ENCODE data around the gene CNFN.

Gene CNFN

DNA sequence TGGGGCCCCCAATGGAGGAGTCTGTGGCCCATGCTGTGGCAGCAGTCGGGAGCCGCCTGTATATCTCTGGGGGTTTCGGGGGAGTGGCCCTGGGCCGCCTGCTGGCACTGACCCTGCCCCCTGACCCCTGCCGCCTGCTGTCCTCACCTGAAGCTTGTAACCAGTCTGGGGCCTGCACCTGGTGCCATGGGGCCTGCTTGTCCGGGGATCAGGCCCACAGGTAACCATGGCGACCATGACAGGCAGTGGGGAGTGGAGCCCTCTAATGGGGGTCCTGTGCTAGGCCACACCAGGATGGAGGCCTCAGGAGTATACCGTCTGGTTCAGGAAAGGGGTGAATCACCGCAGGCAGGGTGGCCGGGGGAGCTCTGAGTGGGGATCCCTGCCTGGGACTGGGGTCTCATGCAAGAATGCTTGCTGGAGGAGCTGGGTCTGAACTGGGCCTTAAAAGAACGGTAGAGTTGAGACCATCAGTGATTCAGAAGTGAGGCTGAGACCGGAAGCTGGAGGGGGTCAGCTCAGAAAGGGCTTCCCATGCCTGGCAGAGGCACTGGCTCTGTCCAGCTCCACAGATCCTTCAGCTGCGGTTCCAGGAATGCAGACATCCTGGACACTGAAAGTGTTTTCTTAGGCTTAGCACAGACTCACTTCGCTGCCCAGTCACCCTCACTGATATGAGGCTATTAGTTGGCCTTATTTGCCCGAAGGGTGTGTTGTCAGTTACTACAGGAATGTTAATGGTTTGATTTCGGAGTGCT lies 29.1 kb downstream of the CNFN start:
- H3K36me3 Mint-ChIP-seq (ENCODE audit: low read depth), result peaks cover 76% of the 10 kb centered on the region
- intact Hi-C loops (cut with micrococcal nuclease), result no loop called here
- H3K27me3 Mint-ChIP-seq, result no peaks in the 10 kb centered on the region
- H3K9me3 Mint-ChIP-seq, result peaks cover 7% of the 10 kb centered on the region
- no peak overlapping the region for H3K27ac Mint-ChIP-seq
- H3K4me3 Mint-ChIP-seq, result no peak overlapping the region
- peaks cover 23% of the 10 kb centered on the region for H3K4me1 Mint-ChIP-seq (ENCODE audit: low read depth)

DNA sequence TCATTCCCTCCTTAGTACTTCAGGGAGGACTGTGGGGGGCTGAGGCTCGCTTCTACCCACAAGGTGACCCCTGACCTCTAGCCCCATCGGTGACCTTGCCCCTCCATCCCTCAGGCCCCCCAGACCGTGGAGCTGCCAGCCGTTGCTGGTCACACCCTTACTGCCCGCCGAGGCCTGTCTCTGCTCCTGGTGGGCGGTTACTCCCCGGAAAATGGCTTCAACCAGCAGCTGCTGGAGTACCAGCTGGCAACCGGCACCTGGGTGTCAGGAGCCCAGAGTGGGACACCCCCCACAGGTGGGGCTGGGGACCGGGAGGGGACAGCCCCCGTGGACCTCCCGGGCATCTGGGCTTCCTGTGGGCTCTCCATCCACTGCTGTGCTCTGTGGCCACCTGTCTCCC lies 32.8 kb downstream of the CNFN start:
- Mint-ChIP-seq H3K4me3 (no peak overlapping the region), H3K4me1 (ENCODE audit: low read depth) (no peaks in the 10 kb centered on the region), H3K36me3 (ENCODE audit: low read depth) (peaks cover 80% of the 10 kb centered on the region), H3K27me3 (no peaks in the 10 kb centered on the region), H3K9me3 (no peaks in the 10 kb centered on the region), H3K27ac (no peak overlapping the region)
- intact Hi-C loops (cut with micrococcal nuclease), result no loop called here

DNA sequence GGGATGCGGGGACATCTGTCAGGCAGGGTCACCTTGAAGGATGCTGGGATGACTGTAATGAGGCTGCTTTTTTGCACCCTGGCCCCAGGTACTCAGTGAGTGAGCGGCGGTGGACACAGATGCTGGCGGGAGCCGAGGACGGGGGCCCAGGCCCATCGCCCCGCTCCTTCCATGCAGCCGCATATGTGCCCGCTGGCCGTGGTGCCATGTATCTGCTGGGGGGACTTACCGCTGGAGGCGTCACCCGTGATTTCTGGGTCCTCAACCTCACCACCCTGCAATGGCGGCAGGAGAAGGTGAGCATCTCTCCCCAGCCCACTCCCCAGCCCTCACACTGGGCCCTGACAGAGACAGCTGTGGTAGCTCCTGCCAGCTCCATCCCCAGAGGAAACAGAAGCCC lies 33.4 kb downstream of the CNFN start:
- Mint-ChIP-seq H3K36me3 (ENCODE audit: low read depth) (peaks cover 80% of the 10 kb centered on the region), H3K27me3 (no peaks in the 10 kb centered on the region), H3K4me1 (ENCODE audit: low read depth) (no peaks in the 10 kb centered on the region), H3K9me3 (no peaks in the 10 kb centered on the region), H3K27ac (no peak overlapping the region), H3K4me3 (no peak overlapping the region)
- intact Hi-C loops (cut with micrococcal nuclease), result no loop called here

DNA sequence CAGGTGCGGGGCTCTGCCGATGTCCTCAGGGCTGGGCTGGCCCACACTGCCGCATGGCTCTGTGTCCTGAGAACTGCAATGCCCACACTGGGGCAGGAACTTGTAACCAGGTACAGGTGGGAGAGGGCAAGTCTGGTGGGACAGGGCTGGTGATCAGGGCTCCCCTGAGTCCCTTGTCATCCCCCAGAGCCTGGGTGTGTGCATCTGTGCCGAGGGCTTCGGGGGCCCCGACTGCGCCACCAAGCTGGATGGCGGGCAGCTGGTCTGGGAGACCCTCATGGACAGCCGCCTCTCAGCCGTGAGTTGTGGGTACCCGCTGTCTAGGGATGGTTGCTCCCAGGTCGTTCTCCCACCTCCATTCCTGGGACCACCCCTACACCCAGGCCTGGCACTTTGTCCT lies 34.2 kb downstream of the CNFN start:
- Mint-ChIP-seq H3K9me3 (no peaks in the 10 kb centered on the region), H3K4me3 (no peak overlapping the region), H3K27ac (no peak overlapping the region), H3K4me1 (ENCODE audit: low read depth) (no peaks in the 10 kb centered on the region), H3K27me3 (no peaks in the 10 kb centered on the region), H3K36me3 (ENCODE audit: low read depth) (peaks cover 75% of the 10 kb centered on the region)
- intact Hi-C loops (cut with micrococcal nuclease), result no loop called here

GRCh38 chr19:42353341-42354015 lies 36.6 kb downstream of the CNFN start:
- Mint-ChIP-seq H3K27ac (no peak overlapping the region), H3K36me3 (ENCODE audit: low read depth) (peaks cover 69% of the 10 kb centered on the region), H3K4me1 (ENCODE audit: low read depth) (no peaks in the 10 kb centered on the region), H3K9me3 (no peaks in the 10 kb centered on the region), H3K4me3 (no peak overlapping the region), H3K27me3 (no peaks in the 10 kb centered on the region)
- intact Hi-C loops (cut with micrococcal nuclease), result no loop called here

DNA sequence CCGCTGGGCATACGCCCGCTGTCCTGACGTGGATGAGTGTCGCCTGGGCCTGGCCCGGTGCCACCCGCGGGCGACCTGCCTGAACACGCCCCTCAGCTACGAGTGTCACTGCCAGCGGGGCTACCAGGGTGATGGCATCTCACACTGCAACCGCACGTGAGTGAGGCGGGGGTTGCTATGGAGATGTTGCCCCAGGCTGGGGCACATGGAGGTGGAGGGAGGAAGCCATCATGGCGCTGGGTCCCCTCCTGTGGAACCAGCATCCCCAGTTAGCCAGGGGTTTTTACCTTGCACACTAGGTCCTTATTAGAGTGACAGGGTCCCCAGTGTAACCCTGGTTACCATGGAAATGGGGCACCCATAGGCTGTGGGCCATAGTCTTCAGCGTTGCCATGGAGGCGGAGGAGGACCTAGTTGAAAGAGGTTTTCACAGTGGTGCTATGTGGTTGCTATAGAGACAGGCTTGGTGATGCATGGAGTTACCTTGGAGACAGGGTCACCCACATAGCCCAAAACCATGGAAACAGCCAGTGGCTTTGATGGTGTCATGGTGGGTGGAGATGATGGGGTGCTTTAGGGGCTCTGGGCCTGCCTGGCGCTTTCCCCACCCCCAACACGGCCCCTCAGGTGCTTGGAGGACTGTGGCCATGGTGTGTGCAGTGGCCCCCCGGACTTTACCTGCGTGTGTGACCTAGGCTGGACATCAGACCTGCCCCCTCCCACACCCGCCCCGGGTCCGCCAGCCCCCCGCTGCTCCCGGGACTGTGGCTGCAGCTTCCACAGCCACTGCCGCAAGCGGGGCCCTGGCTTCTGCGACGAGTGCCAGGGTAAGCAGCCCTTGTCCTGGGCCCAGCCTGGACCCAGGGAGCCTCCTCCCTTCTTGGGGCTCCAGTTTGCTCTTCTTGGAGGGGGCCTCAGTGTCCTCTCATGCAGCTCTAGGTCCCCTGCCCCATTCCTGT lies 37.5 kb downstream of the CNFN start:
- Mint-ChIP-seq H3K4me3 (no peak overlapping the region), H3K9me3 (no peaks in the 10 kb centered on the region), H3K27me3 (no peaks in the 10 kb centered on the region), H3K4me1 (ENCODE audit: low read depth) (no peaks in the 10 kb centered on the region), H3K27ac (no peak overlapping the region), H3K36me3 (ENCODE audit: low read depth) (peaks cover 65% of the 10 kb centered on the region)
- intact Hi-C loops (cut with micrococcal nuclease), result no loop called here

DNA sequence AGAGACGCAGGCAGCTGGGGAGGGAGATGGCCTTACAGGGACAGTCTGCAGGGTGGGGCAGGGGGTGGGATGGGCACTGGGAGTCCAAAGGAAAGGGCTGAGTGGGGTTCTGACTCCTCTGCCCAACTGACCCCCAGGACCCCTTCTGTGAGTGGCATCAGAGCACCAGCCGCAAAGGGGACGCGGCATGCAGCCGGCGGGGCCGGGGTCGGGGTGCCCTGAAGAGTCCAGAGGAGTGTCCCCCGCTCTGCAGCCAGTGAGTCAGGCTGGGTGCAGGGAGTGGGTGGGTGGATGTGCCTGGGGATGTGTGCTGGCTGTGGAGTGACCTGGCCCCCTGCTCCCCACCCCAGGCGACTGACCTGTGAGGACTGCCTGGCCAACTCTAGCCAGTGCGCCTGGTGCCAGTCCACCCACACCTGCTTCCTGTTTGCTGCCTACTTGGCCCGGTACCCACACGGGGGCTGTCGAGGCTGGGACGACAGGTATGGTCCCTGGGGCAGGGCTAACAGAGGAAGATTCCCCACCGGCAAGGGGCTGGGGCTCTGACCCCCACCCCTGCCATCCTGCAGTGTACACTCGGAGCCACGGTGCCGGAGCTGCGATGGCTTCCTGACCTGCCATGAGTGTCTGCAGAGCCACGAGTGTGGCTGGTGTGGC lies 38.9 kb downstream of the CNFN start:
- Mint-ChIP-seq H3K36me3 (ENCODE audit: low read depth) (peaks cover 52% of the 10 kb centered on the region), H3K4me1 (ENCODE audit: low read depth) (peaks cover 7% of the 10 kb centered on the region), H3K4me3 (no peak overlapping the region), H3K27me3 (no peaks in the 10 kb centered on the region), H3K9me3 (no peaks in the 10 kb centered on the region), H3K27ac (no peak overlapping the region)
- intact Hi-C loops (cut with micrococcal nuclease), result no loop called here

- intact Hi-C loops (cut with micrococcal nuclease), result no loop called here
- Mint-ChIP-seq H3K27me3 (no peaks in the 10 kb centered on the region), H3K27ac (no peak overlapping the region), H3K36me3 (ENCODE audit: low read depth) (peaks cover 50% of the 10 kb centered on the region), H3K4me1 (ENCODE audit: low read depth) (peaks cover 7% of the 10 kb centered on the region), H3K4me3 (no peak overlapping the region), H3K9me3 (no peaks in the 10 kb centered on the region)
Measured at GRCh38 chr19:42350417-42350816, 39.7 kb downstream of the CNFN start.

- Mint-ChIP-seq H3K27me3 (no peaks in the 10 kb centered on the region), H3K36me3 (ENCODE audit: low read depth) (peaks cover 57% of the 10 kb centered on the region)
- intact Hi-C loops (cut with micrococcal nuclease), result no loop called here
Measured at GRCh38 chr19:42349378-42350107, 40.6 kb downstream of the CNFN start.

GRCh38 chr19:42348211-42348610 lies 41.9 kb downstream of the CNFN start:
- Mint-ChIP-seq H3K27me3 (no peaks in the 10 kb centered on the region), H3K9me3 (no peaks in the 10 kb centered on the region), H3K4me3 (no peak overlapping the region), H3K27ac (no peak overlapping the region), H3K4me1 (ENCODE audit: low read depth) (peaks cover 7% of the 10 kb centered on the region), H3K36me3 (ENCODE audit: low read depth) (peaks cover 54% of the 10 kb centered on the region)
- intact Hi-C loops (cut with micrococcal nuclease), result no loop called here

More at GRCh38 chr19:42349378-42350107, 40.6 kb downstream of the CNFN start:
- no peak overlapping the region for H3K27ac Mint-ChIP-seq
- H3K4me1 Mint-ChIP-seq (ENCODE audit: low read depth), result peaks cover 7% of the 10 kb centered on the region
- H3K4me3 Mint-ChIP-seq, result no peak overlapping the region
- no peaks in the 10 kb centered on the region for H3K9me3 Mint-ChIP-seq

DNA sequence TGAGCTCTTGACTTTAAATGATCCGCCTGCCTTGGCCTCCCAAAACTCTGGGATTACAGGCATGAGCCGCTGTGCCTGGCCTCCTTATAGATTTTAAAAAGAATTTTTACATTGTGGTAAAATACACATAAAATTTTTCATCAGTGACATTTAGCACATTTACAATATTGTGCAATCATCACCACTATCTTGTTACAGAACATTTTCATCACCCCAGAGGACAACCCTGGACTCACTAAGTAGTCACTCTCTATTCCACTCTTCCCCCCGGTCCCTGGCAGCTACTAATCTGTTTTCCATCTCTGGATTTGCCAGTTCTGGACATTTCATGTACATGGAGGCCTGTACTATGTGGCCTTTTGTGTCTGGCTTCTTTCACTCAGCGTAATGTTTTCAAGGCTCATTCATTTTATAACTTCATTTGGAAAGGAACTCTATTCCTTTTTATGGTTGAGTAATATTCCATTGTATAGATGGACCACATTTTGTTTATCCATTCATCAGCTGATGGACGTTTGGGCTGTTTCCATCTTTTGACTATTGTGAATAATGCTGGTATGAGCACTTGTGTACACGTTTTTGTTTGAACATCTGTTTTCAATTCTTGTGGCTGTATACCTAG lies 44.8 kb downstream of the CNFN start:
- peaks cover 7% of the 10 kb centered on the region for H3K4me1 Mint-ChIP-seq (ENCODE audit: low read depth)
- intact Hi-C loops (cut with micrococcal nuclease), result no loop called here
- H3K4me3 Mint-ChIP-seq, result no peak overlapping the region
- peaks cover 54% of the 10 kb centered on the region for H3K36me3 Mint-ChIP-seq (ENCODE audit: low read depth)
- no peaks in the 10 kb centered on the region for H3K9me3 Mint-ChIP-seq
- no peak overlapping the region for H3K27ac Mint-ChIP-seq
- no peaks in the 10 kb centered on the region for H3K27me3 Mint-ChIP-seq

DNA sequence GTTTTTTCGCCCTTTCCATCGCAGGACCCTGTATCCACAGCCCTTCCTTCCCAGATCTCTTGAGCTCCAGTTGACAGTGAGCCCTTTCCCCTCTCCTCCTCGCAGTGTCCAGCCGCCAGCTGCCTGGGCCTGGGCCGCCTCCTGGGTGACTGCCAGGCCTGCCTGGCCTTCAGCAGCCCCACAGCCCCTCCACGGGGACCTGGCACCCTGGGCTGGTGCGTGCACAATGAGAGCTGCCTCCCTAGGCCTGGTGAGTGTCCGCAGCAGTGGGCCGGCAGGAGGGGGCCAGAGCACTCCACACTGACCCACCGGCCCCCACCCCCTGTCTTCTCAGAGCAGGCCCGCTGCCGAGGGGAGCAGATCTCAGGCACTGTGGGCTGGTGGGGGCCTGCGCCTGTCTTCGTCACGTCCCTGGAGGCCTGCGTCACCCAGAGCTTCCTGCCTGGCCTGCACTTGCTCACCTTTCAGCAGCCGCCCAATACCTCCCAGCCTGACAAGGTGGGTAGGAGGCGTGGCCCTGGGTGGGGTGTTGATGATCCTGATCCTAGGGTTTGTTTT lies 45.7 kb downstream of the CNFN start:
- Mint-ChIP-seq H3K4me3 (no peak overlapping the region), H3K36me3 (ENCODE audit: low read depth) (peaks cover 45% of the 10 kb centered on the region), H3K4me1 (ENCODE audit: low read depth) (peaks cover 7% of the 10 kb centered on the region), H3K9me3 (no peaks in the 10 kb centered on the region), H3K27ac (no peak overlapping the region), H3K27me3 (no peaks in the 10 kb centered on the region)
- intact Hi-C loops (cut with micrococcal nuclease), result no loop called here

Measured in dendritic cell treated with granulocyte-macrophage colony-stimulating factor and Interleukin-4, amounts not matched to agents 40 ng/mL and 50 ng/mL, for 4 days (primary cell).